Left lung (tissue), 10 donors: ENCODE measurements around the gene SCN10A. TPM values are rescaled to one million over a fixed set of nuclear protein-coding genes. Genes with fewer than 3 reads are reported as not detected.

Experiments
- ATAC-seq: fragments of 200-7000 bp; cut with Tn5 transposase; one replicate; pipeline ENCODE4 v1.9.1; 2020; ENCODE audit warnings: moderate library complexity
- DNase-seq, 4 donors: peaks; one replicate each; pipeline ENCODE4 v3.0.0-alpha.2; 2013 to 2020
- H3K27ac ChIP-seq, 2 donors: fragments of 200-600 bp; sonication (generic) in 1 of 2; one replicate each; pipeline versions ENCODE4 v1.5.0 to v1.8.0; 2020 to 2021
- H3K27me3 ChIP-seq, 2 donors: fragments of 200-600 bp; sonication (generic) in 1 of 2; one replicate each; pipeline versions ENCODE4 v1.5.0 to v1.8.0; 2020 to 2021
- H3K36me3 ChIP-seq, 2 donors: fragments of 200-600 bp; sonication (generic) in 1 of 2; one replicate each; pipeline versions ENCODE4 v1.5.0 to v1.8.0; 2020 to 2021
- H3K4me1 ChIP-seq, 2 donors: fragments of 200-600 bp; one replicate each; pipeline ENCODE4 v1.8.0; 2021
- H3K4me3 ChIP-seq, 2 donors: fragments of 200-600 bp; sonication (generic) in 1 of 2; one replicate each; pipeline versions ENCODE4 v1.5.0 to v1.8.0; 2020 to 2021; ENCODE audit warnings: mild to moderate bottlenecking in 1 of 2
- H3K9me3 ChIP-seq, 2 donors: fragments of 200-600 bp; sonication (generic) in 1 of 2; one replicate each; pipeline versions ENCODE4 v1.5.0 to v1.8.0; 2020 to 2021
- intact Hi-C, 2 donors: fragments of 100-400 bp; cut with DNase I; formaldehyde crosslinking; loops; one replicate each; pipeline versions ENCODE4 v1.11.2 to v1.14.2; 2022
- polyA plus RNA-seq, 6 donors: library from polyadenylated mRNA; unstranded; fragments of 120-200 nt; gene quantifications; one replicate each; pipeline ENCODE4 v1.2.1, GENCODE V29; 2013; ENCODE audit not compliant: insufficient read length in 6 of 6
- total RNA-seq, 2 donors: library from RNA; stranded (reverse); fragmentation: NEBNext Ultra II Directional; extraction: Animal tissue kit (Norgen Biotek cat#: 25700); gene quantifications; one replicate each; pipeline ENCODE4 v1.2.1, GENCODE V29; 2021
- TF ChIP-seq, protein P1 (sequence below), 2 donors: fragments of 200-600 bp; sonication (generic) in 1 of 2; IDR thresholded peaks; one replicate each; pipeline versions ENCODE4 v1.5.0 to v1.8.0; 2021; ENCODE audit warnings: antibody characterized with exemption in 2 of 2
- donor health status: DM: no; HTN: yes; CAD: no.
- donor health status: DM: no; HTN: no; CAD: no.

SCN10A gene
- total and polyA plus RNA-seq, 8 donors, result not detected

DNA sequence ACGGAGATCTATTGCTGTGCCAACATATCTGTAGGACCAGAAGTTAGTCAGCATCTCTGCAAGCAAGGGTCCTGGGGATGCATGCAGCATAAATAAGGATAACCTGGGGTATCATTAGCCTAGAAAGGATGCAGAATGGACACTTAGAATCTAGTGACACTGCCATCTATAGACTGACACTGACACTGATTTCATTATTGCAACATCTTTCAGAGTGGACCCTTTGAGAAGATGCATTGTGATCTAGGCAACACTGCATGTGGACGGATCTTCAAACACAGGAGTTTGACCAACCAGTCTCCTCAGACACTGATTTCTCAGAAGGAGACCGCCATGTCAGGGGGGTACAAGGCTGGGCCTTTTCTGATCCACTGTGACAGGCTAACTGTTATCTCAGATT is 52.4 kb downstream of the SCN10A start:
- no peak for ATAC-seq
- no peak overlapping the region for H3K27ac ChIP-seq
- TF ChIP-seq, protein P1, sequence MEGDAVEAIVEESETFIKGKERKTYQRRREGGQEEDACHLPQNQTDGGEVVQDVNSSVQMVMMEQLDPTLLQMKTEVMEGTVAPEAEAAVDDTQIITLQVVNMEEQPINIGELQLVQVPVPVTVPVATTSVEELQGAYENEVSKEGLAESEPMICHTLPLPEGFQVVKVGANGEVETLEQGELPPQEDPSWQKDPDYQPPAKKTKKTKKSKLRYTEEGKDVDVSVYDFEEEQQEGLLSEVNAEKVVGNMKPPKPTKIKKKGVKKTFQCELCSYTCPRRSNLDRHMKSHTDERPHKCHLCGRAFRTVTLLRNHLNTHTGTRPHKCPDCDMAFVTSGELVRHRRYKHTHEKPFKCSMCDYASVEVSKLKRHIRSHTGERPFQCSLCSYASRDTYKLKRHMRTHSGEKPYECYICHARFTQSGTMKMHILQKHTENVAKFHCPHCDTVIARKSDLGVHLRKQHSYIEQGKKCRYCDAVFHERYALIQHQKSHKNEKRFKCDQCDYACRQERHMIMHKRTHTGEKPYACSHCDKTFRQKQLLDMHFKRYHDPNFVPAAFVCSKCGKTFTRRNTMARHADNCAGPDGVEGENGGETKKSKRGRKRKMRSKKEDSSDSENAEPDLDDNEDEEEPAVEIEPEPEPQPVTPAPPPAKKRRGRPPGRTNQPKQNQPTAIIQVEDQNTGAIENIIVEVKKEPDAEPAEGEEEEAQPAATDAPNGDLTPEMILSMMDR (IDR thresholded peaks at IDR 0.05), result no peak

DNA sequence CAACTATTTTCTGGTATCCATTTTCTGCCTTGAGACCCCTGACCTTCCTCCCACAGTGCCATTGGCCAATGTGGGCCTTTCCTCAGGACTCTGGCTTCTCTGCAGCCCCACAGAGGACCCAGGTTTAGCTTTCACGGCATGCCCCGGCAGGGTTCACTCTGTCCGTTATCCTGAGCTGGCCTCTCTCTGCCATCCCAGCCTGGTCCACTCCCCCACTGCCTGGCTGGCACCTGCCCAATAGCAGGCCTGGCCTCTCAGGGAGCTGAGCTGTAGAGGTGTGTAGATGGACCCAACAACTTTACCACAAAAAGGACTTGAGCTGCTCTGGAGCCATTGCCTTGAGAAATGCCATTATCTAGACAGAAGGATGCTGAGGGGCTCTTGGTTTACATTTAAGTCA is 57.5 kb downstream of the SCN10A start:
- no peak overlapping the region for H3K4me3 ChIP-seq

More for the DNA sequence above, 52.4 kb downstream of the SCN10A start:
- Histone ChIP-seq H3K36me3 (no peaks in the 10 kb centered on the region), H3K4me3 (no peak overlapping the region), H3K9me3 (peaks cover 0 to 7% of the 10 kb centered on the region in 2 donors), H3K4me1 (no peaks in the 10 kb centered on the region), H3K27me3 (no peaks in the 10 kb centered on the region)
- DNase-seq, result no peak
- intact Hi-C loops, result no loop called here

DNA sequence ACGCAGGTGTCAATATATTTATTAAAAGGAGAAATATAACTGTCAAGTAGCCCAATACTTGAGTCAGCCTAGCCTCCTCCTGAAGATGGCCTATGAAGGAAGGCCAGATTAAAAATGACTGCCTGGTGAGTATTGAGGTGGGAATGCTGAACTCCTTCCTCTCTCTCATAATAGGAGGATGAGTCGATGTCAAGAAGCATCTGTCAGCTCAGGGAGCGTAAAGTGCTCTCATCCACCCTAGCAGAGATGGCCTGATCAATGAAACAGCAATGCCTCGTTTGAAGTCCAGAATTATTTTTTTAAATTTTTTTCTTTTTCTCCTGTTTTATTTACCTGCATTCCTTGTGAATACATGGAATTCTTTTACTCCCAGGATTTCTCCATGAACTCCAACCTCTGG is 58.3 kb downstream of the SCN10A start:
- no peak overlapping the region for H3K27ac ChIP-seq
- ATAC-seq (no peak), DNase-seq (no peak)
- no peaks in the 10 kb centered on the region for H3K9me3 ChIP-seq
- H3K36me3 ChIP-seq, result no peaks in the 10 kb centered on the region
- TF ChIP-seq, protein P1 (IDR thresholded peaks at IDR 0.05), result no peak
- intact Hi-C loops, result no loop called here
- H3K4me1 ChIP-seq, result no peaks in the 10 kb centered on the region
- H3K4me3 ChIP-seq, result no peak overlapping the region
- H3K27me3 ChIP-seq, result no peaks in the 10 kb centered on the region

More for the DNA sequence above, 57.5 kb downstream of the SCN10A start:
- intact Hi-C loops, result no loop called here
- no peak for ATAC-seq
- TF ChIP-seq, protein P1 (IDR thresholded peaks at IDR 0.05), result no peak
- H3K27ac ChIP-seq, result no peak overlapping the region
- no peaks in the 10 kb centered on the region for H3K27me3 ChIP-seq
- H3K9me3 ChIP-seq, result no peaks in the 10 kb centered on the region
- no peaks in the 10 kb centered on the region for H3K36me3 ChIP-seq
- no peaks in the 10 kb centered on the region for H3K4me1 ChIP-seq
- peak in 1 of 4 donors; percentile 59 for DNase-seq

DNA sequence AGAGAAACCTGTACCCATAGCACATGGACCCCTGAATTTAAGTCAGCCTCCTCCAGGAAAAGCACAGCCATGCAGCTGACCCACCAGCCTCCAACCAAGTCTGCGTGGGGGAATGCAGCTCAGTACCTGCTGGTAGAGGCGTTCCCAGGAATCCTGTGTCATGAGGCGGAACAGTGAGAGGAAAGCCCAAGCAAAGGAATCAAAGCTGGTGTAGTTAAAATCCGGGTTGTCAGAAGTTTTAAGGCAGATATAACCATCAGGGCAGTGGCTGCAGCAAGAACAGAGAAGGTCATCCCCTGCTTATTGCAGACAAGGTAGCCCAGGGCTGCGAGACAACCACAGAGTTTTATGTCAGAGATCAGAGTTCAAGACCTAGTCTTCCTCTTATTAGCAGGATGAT is 59.1 kb downstream of the SCN10A start:
- H3K4me1 ChIP-seq, result no peaks in the 10 kb centered on the region
- H3K4me3 ChIP-seq, result no peak overlapping the region
- intact Hi-C loops, result no loop called here
- no peak for DNase-seq
- H3K9me3 ChIP-seq, result no peaks in the 10 kb centered on the region
- TF ChIP-seq, protein P1 (IDR thresholded peaks at IDR 0.05), result no peak
- H3K27ac ChIP-seq, result no peak overlapping the region
- no peaks in the 10 kb centered on the region for H3K27me3 ChIP-seq
- ATAC-seq, result no peak
- no peaks in the 10 kb centered on the region for H3K36me3 ChIP-seq

DNA sequence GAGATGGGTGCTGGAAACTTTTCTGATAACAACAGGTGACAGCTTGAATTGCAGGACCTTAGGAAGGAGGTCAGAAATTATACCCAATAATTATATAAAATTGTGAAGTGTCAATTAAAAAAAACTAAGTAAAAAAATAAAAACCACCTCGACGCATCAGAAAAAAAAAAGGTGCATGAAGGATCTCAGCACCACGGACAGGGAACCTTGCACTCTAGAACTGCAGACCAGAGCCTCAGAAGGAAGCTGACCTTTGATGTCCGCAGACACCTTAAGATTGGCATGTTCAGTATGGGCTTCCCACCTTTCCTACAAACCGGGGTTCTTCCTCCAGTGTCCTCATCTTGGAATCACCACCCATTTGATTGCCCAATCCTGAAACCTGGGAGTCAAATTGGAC is 60.9 kb downstream of the SCN10A start:
- TF ChIP-seq, protein P1 (IDR thresholded peaks at IDR 0.05), result no peak
- no peak for DNase-seq
- no peak for ATAC-seq

More for the DNA sequence above, 60.9 kb downstream of the SCN10A start:
- Histone ChIP-seq H3K4me1 (no peaks in the 10 kb centered on the region), H3K27ac (no peak overlapping the region), H3K27me3 (no peaks in the 10 kb centered on the region), H3K4me3 (no peak overlapping the region), H3K36me3 (no peaks in the 10 kb centered on the region), H3K9me3 (no peaks in the 10 kb centered on the region)
- intact Hi-C loops, result no loop called here
